Measurements from ENCODE around the gene PACS2. TPM values are rescaled to one million over a fixed set of nuclear protein-coding genes. Genes with fewer than 3 reads are reported as not detected.
"Not testable (repeated sequence)": the region's sequence is repeated elsewhere in the genome, so short reads cannot be mapped to it uniquely, and the experiment has no call there.

PACS2 gene
- polyA plus RNA-seq, 4 donors: 55.9 to 91.9 (median 67.4) TPM

DNA sequence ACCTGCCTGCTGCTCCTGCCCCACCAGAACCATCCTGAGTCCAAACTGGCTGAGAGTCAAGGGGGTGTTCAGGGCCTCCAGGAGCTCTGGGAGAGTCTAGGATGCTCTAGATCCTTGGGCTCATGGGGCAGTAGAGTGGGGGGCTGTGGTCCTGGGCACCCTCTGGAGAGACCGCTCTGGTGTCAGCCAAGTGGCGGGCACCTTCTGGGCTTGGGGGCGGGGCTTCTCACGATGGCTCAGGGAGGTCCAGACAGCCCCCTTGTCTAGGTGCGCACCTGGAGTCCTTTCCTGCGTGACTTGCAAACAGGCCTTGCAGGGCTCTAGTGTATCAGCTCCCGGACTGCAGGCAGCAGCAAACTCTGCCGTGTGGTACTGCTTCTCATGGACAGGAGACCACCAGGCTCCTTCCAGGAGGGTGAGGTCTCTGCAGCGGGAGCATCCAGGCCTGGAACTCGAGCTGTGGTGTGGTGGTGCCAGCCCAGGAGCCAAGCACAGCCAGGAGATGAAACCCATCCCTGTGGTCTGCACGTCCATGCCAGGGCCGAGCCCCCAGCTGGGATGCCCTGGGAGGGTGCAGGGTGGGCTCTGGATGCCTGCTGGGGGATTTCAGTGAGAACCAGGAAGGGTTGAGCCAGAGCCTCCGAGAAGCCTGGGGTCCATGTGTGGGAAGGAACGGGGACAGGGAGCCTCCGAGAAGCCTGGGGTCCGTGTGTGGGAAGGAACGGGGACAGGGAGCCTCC is 15.0 kb downstream of the PACS2 start:
- DNase-seq (ENCODE audit: low read depth in 4 of 4, low spot score in 3 of 4): no peak

DNA sequence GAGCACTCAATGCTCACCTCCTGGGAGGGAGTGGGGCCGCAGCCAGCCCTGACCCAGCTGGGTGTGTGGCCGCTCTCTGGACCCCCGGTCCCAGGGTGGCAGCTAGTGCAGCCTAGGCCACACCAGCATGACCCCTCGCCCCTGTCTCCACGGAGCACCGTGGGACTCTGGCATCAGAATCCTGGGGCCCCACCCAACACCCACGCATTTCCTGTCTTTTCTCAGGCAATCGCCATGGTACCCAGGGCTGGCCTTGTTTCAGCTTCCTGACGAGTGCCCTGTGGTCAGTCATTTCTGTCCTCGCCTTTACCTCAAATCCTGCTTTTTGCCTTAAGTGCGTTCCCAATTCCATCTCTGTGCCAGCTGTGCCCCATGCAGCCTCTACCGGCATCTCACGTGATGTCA is 15.9 kb downstream of the PACS2 start:
- no peak for DNase-seq (ENCODE audit: low read depth in 4 of 4, low spot score in 3 of 4)

DNA sequence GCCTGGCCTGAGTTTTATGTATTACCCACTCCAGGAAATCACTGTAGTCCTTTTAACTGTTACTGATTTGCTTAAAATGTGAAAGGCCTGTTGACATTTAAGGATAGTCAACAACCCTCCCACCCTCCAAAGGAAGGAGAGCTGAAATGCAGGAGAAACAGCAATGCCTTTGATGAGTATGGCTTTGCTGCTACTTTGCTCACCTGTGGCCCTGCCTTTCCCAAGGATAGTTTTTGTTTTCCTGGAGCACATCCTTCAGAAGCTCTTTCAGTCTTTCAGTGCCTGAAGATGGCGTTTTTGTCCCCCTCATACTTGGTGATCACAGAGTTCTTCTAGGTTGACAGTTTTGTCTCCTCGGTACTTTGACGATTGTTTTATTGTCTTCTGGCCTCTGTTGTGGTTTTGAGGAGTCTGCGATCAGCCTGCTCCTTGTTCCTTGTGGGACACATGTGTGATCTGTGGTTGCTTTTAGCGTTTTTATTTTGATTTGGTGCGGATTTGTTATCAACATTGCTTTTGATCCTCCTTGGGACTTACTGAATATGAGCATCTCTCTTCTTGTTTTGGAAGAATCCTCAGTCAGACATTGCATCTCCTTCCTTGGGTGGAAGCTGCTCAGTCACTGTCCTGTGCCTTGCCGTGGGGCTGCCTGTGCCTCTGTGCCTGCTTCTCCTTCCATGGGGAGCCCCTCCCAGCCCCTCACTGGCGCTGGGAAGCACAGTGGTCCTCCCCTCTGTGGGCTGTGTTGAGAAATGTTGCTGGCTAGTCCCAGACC is 17.2 kb downstream of the PACS2 start:
- DNase-seq (ENCODE audit: low read depth in 4 of 4, low spot score in 3 of 4): no peak

DNA sequence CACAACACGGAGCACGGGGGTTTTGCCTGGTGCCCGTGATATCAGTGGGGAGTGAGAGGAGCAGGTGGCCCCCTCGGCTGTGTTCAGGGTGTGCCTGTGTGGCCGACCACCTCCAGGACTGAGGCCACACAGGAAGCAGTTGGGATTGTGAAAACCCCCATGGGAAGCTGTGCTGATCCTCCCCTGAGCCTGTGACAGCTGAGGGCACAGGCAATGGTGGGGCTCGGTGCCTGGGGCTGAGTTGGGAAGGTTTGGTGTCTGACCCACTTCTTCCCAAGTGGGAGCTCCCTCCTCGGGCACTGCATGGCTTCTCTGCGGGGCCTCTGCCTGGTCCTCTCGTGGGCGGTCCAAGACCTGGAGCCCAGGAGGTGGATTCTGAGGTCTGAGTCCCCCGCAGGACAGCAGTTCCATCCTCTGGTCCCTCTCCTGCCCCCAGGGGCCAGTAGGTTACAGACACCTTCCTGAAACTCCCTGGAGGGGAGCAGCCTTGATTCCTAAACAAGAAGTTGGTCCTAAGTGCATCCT is 17.9 kb downstream of the PACS2 start:
- DNase-seq (ENCODE audit: low read depth in 4 of 4, low spot score in 3 of 4): no peak

DNA sequence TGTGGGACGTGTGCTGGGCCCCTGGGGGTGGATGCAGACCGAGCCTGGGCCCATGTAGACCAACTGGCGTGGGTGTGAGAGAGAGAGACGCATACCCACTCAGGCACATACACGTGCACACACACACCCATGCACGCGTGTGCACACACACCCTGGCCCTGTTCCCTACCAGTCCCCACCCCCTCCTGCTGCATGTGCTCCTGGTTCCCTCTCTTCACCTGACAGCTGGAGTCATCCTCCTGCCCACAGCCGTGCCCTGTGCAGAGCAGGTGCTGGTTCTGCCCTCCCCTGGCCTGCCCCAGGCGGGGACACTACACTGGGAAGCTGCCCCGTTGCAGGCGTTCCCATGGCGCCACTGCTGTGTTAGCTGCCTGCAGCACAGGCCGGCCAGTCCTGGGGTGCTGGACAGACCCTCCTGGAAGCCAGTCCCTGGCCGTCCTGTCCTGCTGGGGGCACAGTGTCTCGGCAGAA is 18.5 kb downstream of the PACS2 start:
- DNase-seq (ENCODE audit: low read depth in 4 of 4, low spot score in 3 of 4): no peak

DNA sequence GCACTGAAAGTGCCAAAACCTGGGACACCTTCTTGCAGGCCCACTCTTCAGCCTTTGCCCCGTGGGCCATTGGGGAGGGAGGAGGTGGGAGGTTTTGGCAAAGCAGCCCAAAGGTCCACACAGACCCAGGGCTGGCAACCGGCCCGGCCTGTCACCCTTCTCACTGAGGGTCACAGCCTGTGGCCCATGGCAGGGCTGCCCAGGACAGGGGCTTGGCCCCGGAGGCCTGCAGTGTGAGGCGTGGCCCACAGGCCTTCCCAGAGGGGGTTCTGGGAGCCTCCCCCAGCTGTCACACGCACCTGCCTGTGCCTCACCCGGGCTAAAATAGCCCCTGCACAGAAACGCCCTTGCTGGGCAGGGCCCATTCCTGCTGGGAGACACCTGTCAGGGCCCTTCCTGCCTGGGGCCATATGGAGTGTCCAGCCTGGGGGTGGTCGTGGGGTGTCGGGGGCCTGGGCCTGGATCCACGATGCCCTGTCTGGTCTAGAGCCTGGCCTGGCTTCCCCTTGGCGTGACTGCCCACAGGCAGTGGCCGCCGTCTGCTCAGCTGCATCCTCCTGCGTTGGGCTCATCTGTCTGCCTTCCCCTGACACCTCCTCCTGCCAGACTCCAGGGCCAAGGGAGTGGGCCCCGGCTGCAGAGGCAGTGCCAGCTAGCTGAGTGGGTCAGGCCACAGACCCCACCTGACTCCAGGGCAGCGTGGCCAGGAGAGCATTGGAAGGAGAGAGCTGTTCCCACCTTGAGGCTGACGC is 19.2 kb downstream of the PACS2 start:
- DNase-seq (ENCODE audit: low read depth in 4 of 4, low spot score in 3 of 4): no peak

DNA sequence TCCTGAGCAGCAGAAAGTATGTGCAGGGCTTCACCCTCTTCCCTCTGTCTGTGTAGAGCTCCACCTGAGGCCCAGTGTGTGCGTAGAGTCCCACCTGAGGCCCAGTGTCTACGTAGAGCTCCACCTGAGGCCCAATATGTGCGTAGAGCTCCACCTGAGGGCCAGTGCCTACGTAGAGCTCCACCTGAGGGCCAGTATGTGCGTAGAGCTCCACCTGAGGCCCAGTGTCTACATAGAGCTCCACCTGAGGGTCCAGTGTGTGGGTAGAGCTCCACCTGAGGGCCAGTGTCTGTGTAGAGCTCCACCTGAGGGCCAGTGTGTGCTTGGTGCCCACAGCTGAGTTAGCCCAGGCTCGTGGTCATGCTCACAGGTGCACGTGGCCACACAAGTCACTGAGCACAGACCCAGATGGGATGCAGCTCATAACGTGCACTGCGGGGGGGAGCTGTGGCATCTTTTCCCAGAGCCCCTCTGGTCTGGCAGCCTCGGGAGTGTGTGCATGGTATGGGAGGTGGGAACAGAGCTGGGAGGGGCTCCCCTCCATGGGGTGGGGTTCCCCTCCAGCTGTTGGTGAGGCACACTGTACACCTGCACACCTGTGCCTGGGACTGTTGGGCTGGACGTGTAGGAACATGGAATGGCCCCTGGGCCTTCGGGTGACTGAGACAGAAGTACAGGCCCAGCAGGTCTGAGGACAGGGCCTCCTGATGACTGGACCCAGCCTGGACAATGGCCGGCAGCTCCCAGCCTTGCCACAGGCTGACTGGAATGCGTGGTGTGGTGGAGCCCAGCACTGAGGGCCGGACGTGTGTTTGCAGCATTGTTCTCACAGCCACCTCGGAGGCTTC is 20.1 kb downstream of the PACS2 start:
- DNase-seq (ENCODE audit: low read depth in 4 of 4, low spot score in 3 of 4): no peak

DNA sequence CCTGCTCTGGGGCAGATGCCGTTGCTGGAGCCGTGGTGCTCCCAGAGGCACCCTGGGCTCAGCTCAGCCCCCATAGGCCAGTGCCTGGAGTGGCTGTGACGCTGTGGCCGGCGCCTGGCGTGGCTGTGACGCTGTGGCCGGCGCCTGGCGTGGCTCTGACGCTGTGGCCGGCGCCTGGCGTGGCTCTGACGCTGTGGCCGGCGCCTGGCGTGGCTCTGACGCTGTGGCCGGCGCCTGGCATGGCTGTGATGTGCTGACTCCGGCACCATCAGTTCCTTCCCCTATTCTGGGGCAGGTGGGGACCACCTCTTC is 20.6 kb downstream of the PACS2 start:
- DNase-seq (ENCODE audit: low read depth in 4 of 4, low spot score in 3 of 4): not testable (repeated sequence)

DNA sequence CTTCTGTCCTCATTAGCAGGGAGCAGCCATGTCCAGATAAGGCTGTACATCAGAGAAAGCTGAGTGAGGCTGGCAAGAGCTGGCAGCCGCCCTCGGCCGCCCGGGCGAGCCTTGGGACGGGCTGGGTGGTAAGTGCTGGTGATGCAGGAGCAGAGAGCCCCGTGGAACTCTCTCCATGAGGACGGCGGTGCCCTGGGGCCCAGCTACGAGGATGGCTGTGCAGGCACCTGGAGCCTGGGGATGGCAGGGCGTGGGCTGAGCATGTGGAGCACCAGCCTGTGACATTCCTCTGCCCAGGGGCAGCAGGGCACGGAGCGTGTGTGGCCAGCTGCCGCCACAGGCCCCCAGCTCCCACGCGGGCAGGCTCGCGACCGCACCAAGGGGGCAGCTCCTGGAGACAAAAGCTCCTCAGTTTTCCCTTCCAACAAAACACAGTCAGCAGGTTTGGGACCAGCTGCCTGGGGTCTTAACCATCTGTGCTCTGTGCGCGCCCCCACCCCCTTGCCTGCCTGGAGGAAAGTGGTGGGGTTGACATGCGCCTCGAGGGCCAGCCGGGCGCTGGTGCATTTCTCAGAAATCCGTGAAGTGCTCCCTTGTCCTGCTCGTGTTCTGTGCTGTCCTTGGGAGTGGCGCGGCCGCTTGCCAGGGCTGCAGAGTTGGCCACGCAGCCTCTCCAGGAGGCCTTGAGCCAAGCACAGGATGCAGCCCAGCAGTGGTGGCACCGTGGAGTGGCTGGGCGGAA is 21.4 kb downstream of the PACS2 start:
- DNase-seq (ENCODE audit: low read depth in 4 of 4, low spot score in 3 of 4): no peak

DNA sequence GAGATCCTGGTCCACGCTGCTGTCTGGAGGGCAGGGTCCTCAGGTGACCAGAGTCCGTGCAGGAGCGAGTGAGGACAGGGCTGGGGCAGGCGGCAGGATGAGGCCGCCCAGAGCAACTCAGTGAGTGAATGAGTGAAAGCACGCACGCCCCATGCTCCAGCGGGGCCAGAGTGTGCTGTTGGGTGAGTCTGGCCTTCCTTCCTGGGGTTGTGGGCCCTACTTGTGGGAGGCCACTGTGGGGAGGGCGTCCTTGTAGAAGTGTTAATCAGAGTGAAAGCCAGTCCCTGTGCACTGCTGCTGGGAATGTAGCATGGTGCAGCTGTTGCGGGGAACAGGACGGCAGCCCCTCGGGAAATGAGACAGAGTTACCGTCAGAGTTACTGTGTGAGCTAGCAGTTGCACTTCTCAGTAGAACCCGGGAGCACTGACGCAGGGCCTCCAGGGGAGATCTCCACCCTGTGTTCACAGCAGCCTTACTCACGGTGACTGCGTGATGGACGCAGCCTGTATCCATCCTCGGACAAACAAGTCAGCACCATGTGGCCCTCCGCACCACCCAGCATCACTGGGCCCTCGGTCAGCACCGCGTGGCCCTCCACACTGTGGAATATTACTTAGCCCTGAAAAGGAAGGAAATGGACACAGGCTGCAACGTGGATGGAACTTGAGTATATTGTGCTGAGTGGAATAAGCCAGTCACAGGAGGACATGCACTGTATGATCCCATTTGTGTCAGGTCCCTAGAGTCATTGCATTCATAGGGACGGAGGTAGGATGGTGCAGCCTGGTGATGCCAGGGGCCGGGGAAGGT is 22.1 kb downstream of the PACS2 start:
- no peak for DNase-seq (ENCODE audit: low read depth in 4 of 4, low spot score in 3 of 4)

DNA sequence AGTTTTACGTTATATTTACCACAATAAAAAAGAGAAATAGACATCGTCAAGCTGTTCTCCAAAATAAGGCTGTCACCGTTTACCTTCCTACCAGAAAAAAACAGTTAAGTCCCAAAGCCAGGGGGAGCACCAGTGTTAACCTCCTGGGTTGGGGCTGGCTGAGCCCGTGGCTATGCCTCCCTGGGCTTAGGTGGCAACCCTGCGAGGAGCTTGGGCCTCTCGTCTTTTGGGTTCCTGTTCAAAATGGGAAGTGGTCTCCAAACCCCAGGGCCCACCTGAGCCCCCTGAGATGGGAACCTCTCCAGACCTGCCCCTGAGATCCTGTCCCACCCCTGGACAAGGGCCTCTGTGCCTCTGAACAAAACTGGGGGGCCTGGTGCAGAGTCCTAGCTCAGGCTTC is 22.9 kb downstream of the PACS2 start:
- no peak for DNase-seq (ENCODE audit: low read depth in 4 of 4, low spot score in 3 of 4)

DNA sequence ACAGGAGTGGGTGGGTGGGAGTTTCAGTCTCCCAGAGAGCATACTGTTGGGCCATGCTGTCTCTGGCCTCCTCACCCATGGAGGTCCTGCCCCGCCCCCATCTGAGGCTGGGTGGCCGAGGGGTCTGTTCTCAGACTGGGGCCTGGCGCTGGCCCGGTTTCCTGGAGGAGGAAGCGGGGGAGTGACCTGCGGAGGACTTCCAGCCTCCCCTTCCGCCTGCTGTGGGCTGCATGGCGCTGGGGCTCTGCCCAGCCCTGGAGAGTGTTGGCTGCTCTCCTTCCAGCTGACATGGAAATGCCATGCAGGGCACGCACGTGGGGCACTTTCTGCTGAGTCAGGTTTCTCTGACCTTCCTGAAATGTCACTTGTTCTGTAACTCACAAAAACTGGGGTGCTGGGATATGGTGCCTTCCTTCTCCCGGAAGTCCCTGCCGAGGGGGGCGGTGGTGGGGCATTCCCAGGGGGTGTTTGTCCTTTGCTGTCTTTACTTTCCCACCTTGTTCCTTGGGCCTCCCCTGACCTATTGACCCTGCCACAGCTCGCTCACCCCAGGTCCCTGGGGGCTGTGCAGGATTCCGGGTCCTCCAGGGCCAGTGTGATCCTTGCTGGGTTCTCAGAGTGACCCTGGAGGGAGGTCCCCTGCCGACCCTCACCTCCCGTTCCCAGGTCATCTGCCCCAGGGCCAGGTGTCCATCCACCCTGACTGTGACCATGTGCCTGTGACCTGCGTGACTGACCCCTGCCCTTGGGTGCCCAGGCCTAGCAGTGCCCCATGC is 23.6 kb downstream of the PACS2 start:
- no peak for DNase-seq (ENCODE audit: low read depth in 4 of 4, low spot score in 3 of 4)

DNA sequence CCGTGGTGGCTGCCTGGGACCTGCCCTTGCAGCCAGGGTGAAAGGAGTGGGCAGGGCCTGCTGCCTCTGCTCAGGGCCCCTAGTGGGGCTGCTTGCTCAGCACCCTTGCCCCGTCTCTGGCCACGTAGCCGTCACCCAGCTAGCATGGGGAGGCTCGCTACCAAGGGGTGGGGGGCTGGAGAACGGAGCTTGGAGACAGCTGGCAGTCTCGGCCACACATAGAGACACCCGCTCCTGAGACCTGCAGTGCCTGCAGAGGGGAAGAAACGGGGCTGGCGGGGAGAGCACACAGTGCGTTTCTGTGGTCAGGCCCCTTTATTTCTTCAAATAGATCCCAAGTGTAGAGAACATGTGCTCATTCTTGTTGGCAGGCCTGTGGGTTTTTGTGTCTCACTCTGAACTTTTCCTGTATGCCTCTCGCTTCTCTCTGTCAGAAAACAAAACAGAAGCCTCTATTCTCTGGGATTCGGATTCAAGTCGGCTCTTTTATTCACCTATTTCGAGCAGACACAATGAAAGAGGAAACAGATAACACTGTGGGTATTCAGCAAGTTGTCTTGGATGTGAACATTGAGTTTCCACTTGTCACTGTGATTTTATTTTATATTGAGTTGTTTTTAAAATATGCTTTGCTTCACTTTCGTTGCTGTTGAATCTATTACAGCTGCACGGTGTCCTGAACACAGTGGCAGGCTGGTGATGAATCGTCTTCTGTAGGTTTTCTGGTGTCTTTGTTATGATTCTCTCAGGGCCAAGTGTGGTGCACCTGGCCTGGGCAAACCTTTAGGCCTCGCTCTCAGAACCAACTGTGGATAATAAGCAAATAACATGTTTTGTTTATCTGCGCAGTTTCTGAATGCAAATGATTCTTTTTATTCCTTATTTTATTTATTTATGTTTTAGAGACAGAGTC is 26.5 kb downstream of the PACS2 start:
- DNase-seq (ENCODE audit: low read depth in 4 of 4, low spot score in 3 of 4): no peak

DNA sequence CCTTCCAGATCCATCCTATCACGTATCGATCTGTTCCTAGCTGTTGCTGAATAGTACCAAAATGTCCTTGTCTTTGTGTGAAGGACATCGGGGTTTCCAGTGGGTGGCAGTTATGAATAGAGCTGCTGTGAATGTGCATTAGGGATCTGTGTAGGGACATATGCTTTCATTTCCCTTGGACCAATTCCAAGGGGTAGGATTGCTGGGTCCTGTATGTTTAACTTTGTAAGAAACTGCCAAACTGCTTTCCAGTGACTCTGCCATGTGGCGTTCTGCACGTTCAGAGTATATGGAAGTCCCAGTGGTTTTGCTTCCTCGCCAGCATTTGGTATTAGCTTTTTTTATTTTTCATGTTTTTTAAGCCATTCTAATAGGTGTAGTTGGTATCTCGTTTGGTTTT is 28.6 kb downstream of the PACS2 start:
- DNase-seq (ENCODE audit: low read depth in 4 of 4, low spot score in 3 of 4): no peak

DNA sequence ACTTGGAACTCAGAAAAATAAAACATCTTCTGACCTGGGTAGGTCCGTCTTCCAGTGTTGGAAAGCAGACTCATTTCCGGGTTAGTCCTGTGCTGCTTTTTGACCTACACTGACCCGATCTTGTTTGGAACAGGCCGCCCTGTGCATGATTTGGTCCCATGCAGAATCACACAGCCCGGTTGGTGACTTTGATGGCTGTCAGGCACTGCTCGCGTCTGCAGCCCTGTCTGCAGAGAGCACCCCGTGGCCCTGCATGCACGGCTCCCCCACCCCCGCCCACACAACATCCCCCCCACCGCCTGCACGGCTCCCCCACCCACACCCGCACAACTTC is 31.6 kb downstream of the PACS2 start:
- DNase-seq (ENCODE audit: low read depth in 4 of 4, low spot score in 3 of 4): no peak

DNA sequence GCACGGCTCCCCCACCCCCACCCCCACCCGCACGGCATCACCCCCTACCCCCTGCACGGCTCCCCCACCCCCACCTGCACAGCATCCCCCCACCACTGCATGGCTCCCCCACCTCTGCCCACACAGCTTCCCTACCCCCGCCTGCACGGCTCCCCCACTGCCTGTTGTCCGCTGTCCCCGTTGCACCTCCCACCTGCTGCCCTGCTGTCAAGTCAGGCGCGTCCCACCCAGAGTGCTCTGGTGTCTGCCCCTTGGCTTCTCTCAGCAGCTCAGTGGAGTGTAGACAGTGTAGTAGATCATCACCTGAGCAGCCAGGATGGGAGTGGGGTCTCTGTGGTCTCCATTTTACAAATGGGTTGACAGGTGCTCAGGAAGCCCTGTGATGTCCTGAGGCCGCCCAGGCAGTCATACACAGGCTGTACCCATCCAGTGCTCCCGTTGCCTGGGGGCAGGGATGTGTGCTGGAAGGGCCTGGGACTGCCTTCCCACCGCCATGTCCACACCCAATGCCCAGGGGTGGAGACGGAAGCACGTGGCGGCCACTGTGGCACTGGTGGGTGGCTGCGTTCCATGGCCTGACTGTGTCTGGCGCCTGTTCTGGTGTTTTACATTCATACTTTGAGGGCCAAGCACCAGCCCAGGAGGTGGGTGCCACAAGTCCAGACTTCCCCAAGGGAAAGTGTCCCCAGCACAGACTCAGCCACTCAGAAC is 32.5 kb downstream of the PACS2 start:
- peak in 2 of 4 donors; percentile 31 to 36 for DNase-seq (ENCODE audit: low read depth in 4 of 4, low spot score in 3 of 4)

DNA sequence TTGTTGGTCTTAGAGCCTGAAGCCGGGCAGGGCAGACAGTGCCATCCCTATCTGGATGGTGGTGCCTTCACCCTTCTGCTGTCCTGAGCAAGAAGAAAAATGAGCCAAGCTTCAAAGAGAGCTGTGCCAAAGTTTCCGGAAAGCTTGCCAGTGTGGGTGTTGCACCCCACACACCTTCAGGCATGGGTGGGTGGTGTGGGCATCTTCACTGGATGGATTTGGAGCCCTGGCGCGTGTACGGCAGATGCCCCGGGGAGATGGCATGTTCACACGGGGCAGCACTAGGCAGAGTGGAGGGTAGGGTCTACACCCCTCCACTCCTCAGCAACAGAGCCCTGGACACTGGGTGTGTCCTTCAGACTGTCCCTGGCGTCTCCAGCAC is 33.0 kb downstream of the PACS2 start:
- DNase-seq (ENCODE audit: low read depth in 4 of 4, low spot score in 3 of 4): no peak
